Stimulated activated CD4-positive, alpha-beta T cell treated with anti-CD3 and anti-CD28 coated beads, Interleukin-2, amount 100 ng/mL, for 48 hours (primary cell): ENCODE measurements around the gene PALLD.

Experiments
- DNase-seq, 2 donors: peaks; one replicate each; pipeline ENCODE4 v3.0.0-alpha.2; 2020

The PALLD gene

DNA sequence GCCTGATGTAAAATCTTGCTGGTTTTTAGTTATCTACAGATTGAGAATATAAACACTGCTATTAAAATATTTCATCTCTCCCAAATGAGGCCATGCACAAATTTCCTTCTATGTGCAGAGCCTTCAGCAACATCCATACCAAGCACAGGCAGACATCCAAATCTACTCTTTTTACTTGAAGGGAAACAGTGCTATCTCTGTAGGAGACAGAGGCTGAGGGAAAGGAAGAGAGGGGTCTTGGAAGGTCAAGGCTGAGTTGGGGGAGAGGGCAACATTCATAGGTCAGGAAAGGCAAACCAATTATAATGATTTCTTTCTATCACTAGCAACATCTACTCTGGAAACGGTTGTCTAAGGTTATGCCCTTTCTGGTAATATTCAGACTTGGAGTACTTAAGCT, 273.0 kb downstream of the PALLD start:
- DNase-seq, result no peak

DNA sequence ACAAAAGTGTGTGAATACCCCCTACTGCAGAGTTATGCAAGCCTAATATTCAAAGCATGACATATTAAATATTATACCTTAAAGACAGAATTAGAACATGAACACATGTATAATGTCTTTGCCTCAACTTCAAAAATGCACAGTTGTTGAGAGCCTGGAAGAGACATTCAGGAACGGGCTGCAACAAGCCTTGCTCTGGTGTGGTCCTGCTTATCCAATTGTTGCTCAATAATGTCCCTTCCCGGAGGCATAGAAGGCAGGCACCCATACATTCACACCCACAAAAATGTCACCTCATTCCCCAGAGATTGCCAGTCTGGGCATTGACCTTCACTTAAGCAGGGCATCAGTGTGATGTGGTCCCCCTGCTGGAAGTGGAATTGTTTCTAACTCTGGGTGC, 274.4 kb downstream of the PALLD start:
- no peak for DNase-seq

GRCh38 chr4:168773388-168774195, 276.7 kb downstream of the PALLD start:
- DNase-seq, result no peak

- no peak for DNase-seq
Observed at GRCh38 chr4:168776382-168776781, 279.5 kb downstream of the PALLD start.

DNA sequence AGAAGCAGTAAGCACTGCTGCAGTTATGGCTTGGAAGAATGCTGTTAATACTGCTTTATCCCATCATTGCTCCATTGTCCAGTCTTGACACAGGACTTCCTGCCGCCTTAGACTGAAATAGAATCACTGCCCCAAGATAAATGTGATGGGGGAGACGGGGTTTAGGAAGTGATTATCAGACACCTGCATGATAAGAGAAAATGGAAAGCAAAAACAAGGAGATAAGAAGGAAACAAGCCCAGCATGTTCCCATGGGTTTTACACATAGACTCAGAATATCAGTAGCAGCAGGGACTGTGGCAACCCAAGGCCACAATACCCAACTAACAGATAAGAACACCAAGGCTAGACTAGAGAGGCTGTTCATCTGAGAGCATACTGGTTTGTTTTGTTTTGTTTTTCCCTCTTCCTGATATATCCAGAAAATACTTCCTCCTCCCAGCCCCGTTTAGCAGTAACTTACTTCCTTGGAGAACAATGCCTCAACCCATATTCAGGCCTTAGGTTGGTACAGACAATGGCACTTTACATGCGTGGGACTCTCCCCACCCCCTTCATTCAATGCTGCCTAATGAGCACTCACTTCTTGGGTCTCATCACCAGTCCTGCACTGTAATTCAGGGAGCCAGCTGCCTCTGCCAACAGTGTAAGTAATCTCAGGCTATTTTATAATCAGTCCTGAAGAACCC, 280.6 kb downstream of the PALLD start:
- no peak for DNase-seq

GRCh38 chr4:168781341-168781740, 284.5 kb downstream of the PALLD start:
- DNase-seq, result no peak

DNA sequence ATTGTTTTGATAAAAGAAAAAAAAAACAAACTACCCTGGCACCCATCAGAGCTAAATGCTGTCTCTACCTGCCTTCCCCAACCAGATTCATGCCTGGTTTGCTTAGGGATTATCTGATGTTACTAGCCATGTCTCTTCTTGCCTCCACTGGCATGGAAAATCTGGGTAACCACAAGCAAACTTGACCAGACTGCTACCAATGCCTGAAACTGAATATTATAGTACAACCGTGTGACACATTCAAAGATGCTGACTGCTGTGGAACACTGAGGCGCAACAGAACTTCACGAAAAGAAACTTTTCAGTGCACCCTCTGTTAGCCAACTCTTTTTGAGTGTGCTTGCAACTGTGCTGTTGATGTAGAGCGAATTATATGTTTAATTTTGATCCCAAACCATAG, 285.1 kb downstream of the PALLD start:
- no peak for DNase-seq

GRCh38 chr4:168782439-168782838, 285.6 kb downstream of the PALLD start:
- no peak for DNase-seq

GRCh38 chr4:168784786-168785461, 288.1 kb downstream of the PALLD start:
- DNase-seq, result no peak

GRCh38 chr4:168787334-168787733, 290.5 kb downstream of the PALLD start:
- no peak for DNase-seq

DNA sequence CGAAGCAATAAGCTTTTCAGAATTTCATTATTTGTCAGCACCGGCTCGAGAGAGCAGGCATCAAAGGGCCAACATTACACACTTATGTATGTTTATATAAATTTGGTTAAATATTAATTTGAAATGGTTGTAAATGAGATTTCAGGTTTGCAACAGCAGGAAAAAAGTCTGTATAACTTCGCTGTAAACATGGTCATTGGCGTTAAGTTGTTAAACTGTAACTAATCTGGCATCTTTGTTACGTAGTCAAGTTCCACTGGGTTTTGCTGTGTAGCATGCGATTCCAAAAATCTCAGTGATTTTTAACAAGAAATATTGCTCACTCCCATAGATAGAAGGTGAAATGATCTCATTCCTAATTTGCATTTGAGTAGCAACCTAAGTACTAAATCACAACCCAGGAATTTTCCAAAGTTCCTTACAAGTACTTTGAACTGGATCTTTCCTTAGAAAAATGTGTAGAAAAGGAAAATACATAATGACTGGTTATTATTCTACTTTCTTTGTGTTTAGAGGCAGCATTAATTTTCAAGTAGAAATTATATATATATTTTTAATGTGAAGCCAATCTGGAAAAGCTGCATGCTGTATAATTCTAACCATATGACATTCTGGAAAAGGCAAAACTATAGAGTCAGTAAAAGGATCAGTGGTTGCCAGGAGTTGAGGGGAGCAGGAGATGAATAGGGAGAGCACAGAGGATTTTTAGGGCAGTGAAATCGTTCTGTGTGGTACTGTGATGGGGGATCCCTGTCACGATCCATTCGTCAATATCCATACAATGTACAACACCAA, 291.1 kb downstream of the PALLD start:
- no peak for DNase-seq

GRCh38 chr4:168790898-168791297, 294.0 kb downstream of the PALLD start:
- DNase-seq, result no peak

DNA sequence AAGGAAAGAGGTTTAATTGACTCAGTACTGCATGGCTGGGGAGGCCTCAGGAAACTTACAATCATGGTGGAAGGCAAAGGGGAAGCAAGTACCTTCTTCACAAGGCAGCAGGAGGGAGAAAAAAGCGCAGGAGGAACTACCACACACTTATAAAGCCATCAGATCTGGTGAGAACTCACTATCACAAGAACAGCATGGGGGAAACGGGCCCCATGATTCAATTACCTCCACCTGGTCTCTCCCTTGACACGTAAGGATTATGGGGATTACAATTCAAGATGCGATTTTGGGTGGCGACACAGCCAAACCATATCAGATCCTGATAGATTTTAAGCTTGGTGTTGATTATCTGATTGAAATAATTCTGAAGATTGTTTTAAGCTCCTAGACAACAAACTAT, 294.5 kb downstream of the PALLD start:
- no peak for DNase-seq

DNA sequence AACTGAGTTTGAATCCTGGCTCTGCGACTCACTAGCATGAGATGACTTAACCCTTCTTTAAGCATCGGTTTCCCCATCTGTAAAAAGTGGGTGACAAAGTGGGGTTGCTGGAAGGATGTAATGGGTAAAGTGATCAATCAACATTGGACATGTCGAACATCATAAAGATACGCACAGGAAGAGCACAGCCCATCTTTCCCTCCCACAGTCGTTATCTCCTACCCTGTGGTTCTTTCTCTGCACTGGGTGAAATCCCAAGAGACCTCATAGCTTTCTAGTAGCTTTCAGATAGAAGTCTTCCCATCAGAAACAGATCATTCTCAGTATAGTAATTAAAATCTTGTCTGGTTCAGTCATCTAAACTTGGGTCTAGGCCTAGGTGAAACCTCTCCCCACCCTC, 296.7 kb downstream of the PALLD start:
- no peak for DNase-seq

GRCh38 chr4:168794092-168794707, 297.3 kb downstream of the PALLD start:
- no peak for DNase-seq

DNA sequence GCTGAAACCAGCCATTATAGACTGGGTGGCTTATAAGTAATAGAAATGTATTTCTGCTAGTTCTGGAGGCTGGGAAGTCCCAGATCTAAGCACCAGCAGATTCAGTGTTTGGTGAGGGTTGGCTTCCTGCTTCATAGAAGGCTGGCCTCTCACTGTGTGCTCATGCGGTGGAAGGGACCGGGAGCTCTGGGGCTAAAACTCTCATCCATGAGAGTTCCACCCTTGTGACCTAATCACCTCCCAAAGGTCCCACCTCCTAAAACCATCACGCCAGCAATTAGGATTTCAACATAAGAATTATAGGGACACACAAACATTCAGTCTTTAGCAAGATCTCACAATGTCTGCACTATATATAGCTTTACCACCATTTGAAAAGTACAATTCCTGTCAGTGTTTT, 298.0 kb downstream of the PALLD start:
- no peak for DNase-seq

DNA sequence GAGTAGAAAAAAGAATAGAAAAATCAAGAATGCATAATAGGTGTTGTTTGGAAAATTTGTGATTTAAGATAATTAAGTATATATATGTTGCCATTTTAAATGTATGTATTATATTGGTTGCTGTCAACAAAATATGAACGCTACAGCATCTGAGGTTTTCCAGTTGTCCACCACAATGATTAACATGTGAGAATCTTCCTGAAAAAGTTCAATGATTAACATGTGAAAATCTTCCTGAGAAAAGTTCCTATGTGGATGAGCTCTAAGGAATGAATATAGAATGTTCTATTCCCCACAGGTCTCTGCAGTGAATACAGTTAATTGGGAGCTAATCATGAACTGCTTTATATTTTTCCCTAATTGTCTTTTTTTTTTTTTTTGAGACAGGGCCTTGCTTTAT, 298.5 kb downstream of the PALLD start:
- DNase-seq, result no peak

- DNase-seq, result no peak
Observed at GRCh38 chr4:168796362-168797106, 299.7 kb downstream of the PALLD start.

- DNase-seq, result no peak
Observed at GRCh38 chr4:168797194-168797593, 300.3 kb downstream of the PALLD start.

DNA sequence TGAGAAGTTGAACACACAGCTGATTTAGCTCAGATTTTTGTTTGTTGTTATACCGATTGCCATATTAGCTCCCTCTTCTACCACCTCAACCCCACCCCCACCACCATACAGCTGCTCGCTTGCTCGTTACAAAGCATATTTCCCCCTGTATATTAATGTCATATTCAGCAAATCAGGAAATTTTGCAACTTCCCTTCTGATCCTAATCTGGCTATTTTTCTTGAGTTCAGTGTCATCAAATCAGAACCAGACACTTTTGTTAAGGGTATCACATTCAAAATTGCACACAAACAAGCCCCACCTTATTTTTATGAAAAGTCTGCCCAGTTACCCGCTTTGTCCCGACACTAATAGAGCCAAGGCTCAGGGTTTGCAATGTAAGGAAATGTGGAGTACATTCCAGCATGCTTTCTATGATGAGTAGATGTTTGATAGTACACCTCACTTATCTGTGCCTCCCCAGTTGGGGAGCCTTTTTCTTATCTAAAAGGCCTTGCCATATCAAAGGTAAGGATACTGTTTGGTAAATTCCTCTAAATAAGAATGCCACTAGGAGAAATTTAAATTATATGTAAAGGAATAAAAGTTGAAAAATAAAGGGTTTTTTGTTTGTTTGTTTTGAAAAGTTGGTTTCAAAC, 301.0 kb downstream of the PALLD start:
- DNase-seq, result no peak

GRCh38 chr4:168800926-168801325, 304.1 kb downstream of the PALLD start:
- DNase-seq, result no peak
